ENCODE measurements around the gene ASXL2. TPM values are rescaled to one million over a fixed set of nuclear protein-coding genes. Genes with fewer than 3 reads are reported as not detected.

The ASXL2 gene
- total RNA-seq, 4 donors from 2014 or later, result 15.4 to 19.7 (median 17.6) TPM

- DNase-seq (ENCODE audit: low spot score), result no peak
- no peak for TF ChIP-seq CTCF (IDR thresholded peaks at IDR 0.05)
- ATAC-seq (ENCODE audit: low FRiP score), result no peak
These were observed 135.8 kb downstream of the ASXL2 start for GRCh38 chr2:25742501-25742900.

DNA sequence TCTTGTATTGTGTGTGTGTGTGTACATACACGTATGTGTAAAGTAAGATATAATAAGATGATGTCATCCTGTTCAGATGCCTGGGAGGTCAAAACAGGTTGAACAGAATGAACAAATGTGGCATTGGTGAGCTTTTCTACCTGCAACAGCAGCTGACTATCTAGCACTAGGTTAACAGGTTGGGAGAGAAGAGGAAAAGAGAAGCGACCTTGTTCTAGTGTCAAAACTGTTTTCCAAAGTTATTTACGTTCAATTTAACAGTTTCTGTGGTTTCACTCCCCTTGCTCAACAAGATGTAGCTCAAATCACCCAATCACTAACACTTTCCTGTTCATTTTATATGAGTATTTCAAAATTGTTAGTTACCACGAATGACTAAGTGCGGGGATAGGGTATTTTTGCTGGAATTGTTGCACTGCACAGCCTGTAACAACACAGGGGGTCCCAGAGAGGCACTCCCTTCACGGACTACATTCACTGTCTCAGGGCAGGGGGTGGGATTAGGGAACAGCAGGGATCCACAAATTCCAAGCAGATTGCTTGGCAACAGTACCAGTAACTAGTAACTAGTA lies 137.4 kb downstream of the ASXL2 start:
- ATAC-seq (ENCODE audit: low FRiP score) (no peak), DNase-seq (ENCODE audit: low spot score) (no peak)
- TF ChIP-seq CTCF (IDR thresholded peaks at IDR 0.05), result no peak

DNA sequence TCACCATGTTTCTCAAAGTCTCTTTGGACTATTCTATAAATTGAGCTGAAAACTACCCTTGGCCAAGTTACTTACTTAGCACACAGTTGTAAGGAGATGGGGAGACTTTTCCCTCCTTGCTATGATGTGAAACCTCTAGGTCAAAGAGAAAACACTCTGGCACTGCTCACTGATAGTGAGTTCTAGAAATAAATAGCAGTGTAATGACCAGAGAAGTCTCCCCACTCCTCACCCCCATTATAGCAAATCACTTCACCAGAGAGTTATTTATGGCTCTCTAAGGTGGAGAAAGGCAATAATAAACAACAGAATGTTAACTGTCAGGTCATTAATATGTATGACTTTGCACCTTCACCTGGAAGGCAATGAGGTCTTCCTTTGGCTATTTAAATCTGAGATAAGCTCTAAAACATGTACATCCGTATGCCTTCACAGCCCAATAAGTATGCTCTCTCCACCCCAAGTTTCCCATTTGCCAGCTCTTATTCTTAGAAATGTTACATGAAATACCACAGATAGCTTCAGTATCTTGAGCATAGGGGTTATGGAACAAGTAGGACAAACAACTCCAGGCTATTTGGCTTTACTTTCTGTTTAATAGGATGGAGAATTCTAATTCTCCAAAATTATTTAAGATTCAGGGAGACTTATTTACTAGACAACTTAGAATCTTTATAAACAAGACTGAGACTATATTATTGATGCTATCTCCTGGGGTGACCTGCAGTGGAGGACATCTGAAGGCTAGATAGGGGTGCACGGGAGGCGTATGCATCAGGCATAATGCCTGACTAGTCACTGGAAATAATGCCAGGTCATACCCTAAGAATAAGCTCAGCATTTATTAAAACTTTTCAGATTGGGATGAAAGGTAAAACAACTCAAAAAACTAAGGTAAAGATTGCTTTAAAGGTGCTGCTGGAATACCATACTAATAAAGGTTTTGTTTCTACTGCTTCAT lies 139.6 kb downstream of the ASXL2 start:
- ATAC-seq (ENCODE audit: low FRiP score) (no peak), DNase-seq (ENCODE audit: low spot score) (no peak)
- TF ChIP-seq CTCF (IDR thresholded peaks at IDR 0.05), result no peak

- DNase-seq (ENCODE audit: low spot score) (no peak), ATAC-seq (ENCODE audit: low FRiP score) (no peak)
- no peak for TF ChIP-seq CTCF (IDR thresholded peaks at IDR 0.05)
These were observed 141.3 kb downstream of the ASXL2 start for GRCh38 chr2:25736899-25737515.

- ATAC-seq (ENCODE audit: low FRiP score), result no peak
- TF ChIP-seq CTCF (IDR thresholded peaks at IDR 0.05), result no peak
These were observed 142.5 kb downstream of the ASXL2 start for GRCh38 chr2:25735835-25736234.

DNA sequence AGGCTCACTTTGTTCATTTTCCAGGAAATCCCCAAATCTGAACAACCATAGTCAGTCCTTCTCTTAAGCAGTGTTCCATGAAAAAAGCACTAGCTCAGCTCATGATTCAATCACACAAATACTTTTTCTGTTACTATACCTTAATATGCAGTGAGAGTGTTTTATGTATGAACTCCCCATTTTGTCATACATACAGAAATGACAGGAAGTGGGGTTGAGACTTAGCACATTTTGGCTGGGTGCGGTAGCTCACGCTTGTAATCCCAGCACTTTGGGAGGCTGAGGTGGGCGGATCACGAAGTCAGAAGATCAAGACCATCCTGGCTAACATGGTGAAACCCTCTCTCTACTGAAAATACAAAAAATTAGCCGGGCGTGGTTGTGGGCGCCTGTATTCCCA lies 149.7 kb downstream of the ASXL2 start:
- DNase-seq (ENCODE audit: low spot score), result no peak
- ATAC-seq (ENCODE audit: low FRiP score), result no peak
- no peak for TF ChIP-seq CTCF (IDR thresholded peaks at IDR 0.05)

More at GRCh38 chr2:25735835-25736234, 142.5 kb downstream of the ASXL2 start:
- no peak for DNase-seq (ENCODE audit: low spot score)

Data from omental fat pad (tissue), 4 donors.